IPS-18c (cell line): Measurements from ENCODE around the gene SLC48A1.

Experiments used
- H3K4me3 ChIP-seq: 2 replicates; pipeline ENCODE4 v1.7.0; 2013; ENCODE audit warnings: low read depth, mild to moderate bottlenecking, low read length, moderate library complexity; ENCODE audit not compliant: insufficient read depth
- H3K9me3 ChIP-seq: one replicate; pipeline ENCODE4 v1.6.1; 2013; ENCODE audit warnings: mild to moderate bottlenecking, low read length, moderate library complexity; ENCODE audit not compliant: control insufficient read depth, insufficient read depth

Gene SLC48A1

GRCh38 chr12:47769234-47770085 is 3.6 kb upstream of the SLC48A1 start:
- peaks cover 6% of the 10 kb centered on the region for H3K9me3 ChIP-seq
- H3K4me3 ChIP-seq, result no peak overlapping the region

GRCh38 chr12:47770086-47770726 is 2.8 kb upstream of the SLC48A1 start:
- Histone ChIP-seq H3K4me3 (no peak overlapping the region), H3K9me3 (peaks cover 6% of the 10 kb centered on the region)

- Histone ChIP-seq H3K4me3 (no peak overlapping the region), H3K9me3 (peaks cover 2% of the 10 kb centered on the region)
Measured at GRCh38 chr12:47771304-47771703, 1.7 kb upstream of the SLC48A1 start.

- peaks cover 2% of the 10 kb centered on the region for H3K9me3 ChIP-seq
- 0 out of 2 replicates have a peak overlapping the region, but pooled peaks have one; percentile 28 for H3K4me3 ChIP-seq
Measured at GRCh38 chr12:47772094-47772660, 861 bp upstream of the SLC48A1 start.

GRCh38 chr12:47772738-47773061 is 338 bp upstream of the SLC48A1 start:
- Histone ChIP-seq H3K9me3 (peaks cover 2% of the 10 kb centered on the region), H3K4me3 (peak overlapping the region; percentile 28; the same call in 1 of the 2 replicates)

- Histone ChIP-seq H3K9me3 (no peaks in the 10 kb centered on the region), H3K4me3 (peak overlapping the region; percentile 78)
Measured at GRCh38 chr12:47773858-47774580, 981 bp downstream of the SLC48A1 start.

GRCh38 chr12:47774663-47775062 is 1.6 kb downstream of the SLC48A1 start:
- no peak overlapping the region for H3K4me3 ChIP-seq
- H3K9me3 ChIP-seq, result no peaks in the 10 kb centered on the region

- no peaks in the 10 kb centered on the region for H3K9me3 ChIP-seq
- no peak overlapping the region; the same call in 1 of the 2 replicates for H3K4me3 ChIP-seq
Measured at GRCh38 chr12:47775100-47775911, 2.3 kb downstream of the SLC48A1 start.

GRCh38 chr12:47776471-47777143 is 3.6 kb downstream of the SLC48A1 start:
- Histone ChIP-seq H3K9me3 (no peaks in the 10 kb centered on the region), H3K4me3 (no peak overlapping the region)

GRCh38 chr12:47777151-47777550 is 4.1 kb downstream of the SLC48A1 start:
- Histone ChIP-seq H3K9me3 (no peaks in the 10 kb centered on the region), H3K4me3 (no peak overlapping the region)

GRCh38 chr12:47777741-47778558 is 4.9 kb downstream of the SLC48A1 start:
- H3K9me3 ChIP-seq, result no peaks in the 10 kb centered on the region
- no peak overlapping the region for H3K4me3 ChIP-seq

- H3K4me3 ChIP-seq, result no peak overlapping the region; the same call in 1 of the 2 replicates
Measured at GRCh38 chr12:47778881-47779280, 5.8 kb downstream of the SLC48A1 start.

GRCh38 chr12:47779301-47779942 is 6.4 kb downstream of the SLC48A1 start:
- Histone ChIP-seq H3K4me3 (0 out of 2 replicates have a peak overlapping the region, but pooled peaks have one; percentile 17), H3K9me3 (no peaks in the 10 kb centered on the region)

More at GRCh38 chr12:47778881-47779280, 5.8 kb downstream of the SLC48A1 start:
- no peaks in the 10 kb centered on the region for H3K9me3 ChIP-seq

- H3K4me3 ChIP-seq, result 0 out of 2 replicates have a peak overlapping the region, but pooled peaks have one; percentile 17
- H3K9me3 ChIP-seq, result no peaks in the 10 kb centered on the region
Measured at GRCh38 chr12:47779943-47780504, 7.0 kb downstream of the SLC48A1 start.
